HEK293T (cell line): ENCODE data around the gene TEDC1.
"Not testable (repeated sequence)": the region's sequence is repeated elsewhere in the genome, so short reads cannot be mapped to it uniquely, and the experiment has no call there.

ENCODE experiments used
- CTCF ChIA-PET: fragments of 350-600 bp; formaldehyde crosslinking; extraction: SDS; loops from one replicate; lab custom pipeline; 2021; ENCODE audit warnings: antibody characterized with exemption, inconsistent platforms; lab: Yijun Ruan, JAX
- POLR2A ChIA-PET: fragments of 350-600 bp; formaldehyde crosslinking; extraction: SDS; loops from one replicate; lab custom pipeline; 2020; ENCODE audit warnings: antibody characterized with exemption, inconsistent platforms; lab: Yijun Ruan, JAX
- DNase-seq: peaks from one replicate; pipeline ENCODE4 v3.0.0; 2012; ENCODE audit warnings: mixed read lengths; ENCODE audit errors: extremely low spot score
- ARNT ChIP-seq: fragments of 450-650 bp; IDR thresholded peaks from 2 replicates; pipeline ENCODE4 v1.6.1; 2017; ENCODE audit warnings: mild to moderate bottlenecking
- BHLHE40 ChIP-seq: fragments of 450-650 bp; IDR thresholded peaks from 2 replicates; pipeline ENCODE4 v1.6.1; 2016; ENCODE audit warnings: mild to moderate bottlenecking, moderate library complexity, borderline replicate concordance
- CTBP1 ChIP-seq: fragments of 450-650 bp; IDR thresholded peaks from 2 replicates; pipeline ENCODE4 v1.6.1; 2016; ENCODE audit warnings: borderline replicate concordance
- ELF4 ChIP-seq: fragments of 450-650 bp; IDR thresholded peaks from 2 replicates; pipeline ENCODE4 v1.6.1; 2017; ENCODE audit warnings: antibody characterized with exemption
- FOXA1 ChIP-seq: fragments of 450-650 bp; IDR thresholded peaks from 2 replicates; pipeline ENCODE4 v1.6.1; 2016; ENCODE audit warnings: mild to moderate bottlenecking
- FOXK2 ChIP-seq: fragments of 450-650 bp; IDR thresholded peaks from 2 replicates; pipeline ENCODE4 v1.6.1; 2016; ENCODE audit warnings: mild to moderate bottlenecking
- FOXM1 ChIP-seq: fragments of 450-650 bp; IDR thresholded peaks from 2 replicates; pipeline ENCODE4 v1.6.1; 2017; ENCODE audit warnings: mild to moderate bottlenecking, borderline replicate concordance
- HDGF ChIP-seq: fragments of 450-650 bp; IDR thresholded peaks from 2 replicates; pipeline ENCODE4 v1.6.1; 2017; ENCODE audit warnings: antibody characterized with exemption, borderline replicate concordance
- L3MBTL2 ChIP-seq: fragments of 450-650 bp; conservative IDR thresholded peaks from 2 replicates; pipeline ENCODE4 v1.6.1; 2016; ENCODE audit warnings: mild to moderate bottlenecking
- LEF1 ChIP-seq: fragments of 450-650 bp; IDR thresholded peaks from 2 replicates; pipeline ENCODE4 v1.6.1; 2017; ENCODE audit warnings: mild to moderate bottlenecking, borderline replicate concordance
- NFRKB ChIP-seq: fragments of 450-650 bp; IDR thresholded peaks from 2 replicates; pipeline ENCODE4 v1.6.1; 2016; ENCODE audit warnings: mild to moderate bottlenecking, moderate library complexity
- SP1 ChIP-seq: fragments of 450-650 bp; IDR thresholded peaks from 2 replicates; pipeline ENCODE4 v1.6.1; 2017
- SUZ12 ChIP-seq: fragments of 450-650 bp; IDR thresholded peaks from 2 replicates; pipeline ENCODE4 v1.6.1; 2016; ENCODE audit warnings: mild to moderate bottlenecking
- ZNF384 ChIP-seq: fragments of 450-650 bp; IDR thresholded peaks from 2 replicates; pipeline ENCODE4 v1.6.1; 2016

Gene TEDC1

GRCh38 chr14:105536691-105537579, 45.9 kb downstream of the TEDC1 start:
- no peak for DNase-seq
- ChIA-PET POLR2A (interaction anchor here (1.6 kb wide), 1 partner anchor 9 kb away, joined by 7 read pairs; no protein-coding TSS in a partner anchor), CTCF (interaction anchor here (0.6 to 1.5 kb wide), 2 partner anchors 17 to 56 kb away, joined by 3 read pairs; no protein-coding TSS in a partner anchor)
- TF ChIP-seq CTBP1 (no peak), LEF1 (no peak), ARNT (no peak), FOXK2 (no peak), FOXA1 (no peak), FOXM1 (no peak), ZNF384 (no peak)

DNA sequence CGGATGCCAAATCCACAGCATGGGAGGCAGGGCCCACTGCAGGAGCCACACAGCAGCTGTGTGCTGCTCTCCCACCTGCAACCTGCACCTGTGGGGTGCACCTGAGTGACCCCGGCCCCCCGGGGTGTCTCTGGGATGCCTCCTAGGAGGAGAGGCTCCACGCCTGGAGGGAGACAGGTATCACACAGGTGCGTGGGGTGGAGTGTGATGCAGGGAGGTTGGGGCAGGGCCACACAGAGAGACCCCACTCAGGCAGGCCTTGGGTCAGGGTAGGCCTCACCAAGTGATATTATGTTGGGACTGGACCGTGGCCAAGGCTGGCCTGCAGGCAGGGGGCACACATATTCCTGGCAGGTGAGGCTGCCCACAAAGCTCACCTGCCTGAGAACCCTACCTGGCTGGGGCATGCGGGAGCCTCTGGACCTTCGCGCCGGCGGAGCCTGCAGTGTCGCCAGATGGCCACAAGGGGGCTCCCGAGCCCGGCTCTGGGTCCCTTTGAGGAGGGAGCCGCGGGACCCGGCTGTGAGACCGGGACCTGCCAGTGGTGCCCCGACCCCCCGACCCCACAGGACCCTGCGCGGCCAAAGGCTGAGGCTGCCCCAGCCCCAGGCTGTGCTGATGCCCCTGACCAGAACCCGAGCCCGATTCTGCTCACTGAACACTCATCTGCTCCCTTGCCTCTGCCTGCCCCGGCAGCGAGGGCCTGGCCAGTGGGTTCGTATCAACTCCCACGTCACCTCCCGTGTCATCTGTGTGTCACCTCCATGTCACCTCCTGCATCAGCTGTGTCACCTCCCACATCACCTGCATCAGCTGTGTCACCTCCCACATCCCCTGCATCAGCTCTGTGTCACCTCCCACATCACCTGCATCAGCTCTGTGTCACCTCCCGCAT, 46.8 kb downstream of the TEDC1 start:
- ChIA-PET CTCF (interaction anchor here (0.6 to 1.5 kb wide), 2 partner anchors 57 to 75 kb away, joined by 3 to 4 read pairs; no protein-coding TSS in a partner anchor), POLR2A (interaction anchor here (1.6 kb wide), 1 partner anchor 10 kb away, joined by 7 read pairs; no protein-coding TSS in a partner anchor)
- DNase-seq: peak; percentile 88
- TF ChIP-seq HDGF: no peak
- TF ChIP-seq LEF1: no peak
- no peak for TF ChIP-seq SP1
- TF ChIP-seq FOXK2: no peak
- no peak for TF ChIP-seq ARNT
- TF ChIP-seq L3MBTL2: no peak
- TF ChIP-seq SUZ12: no peak

GRCh38 chr14:105538481-105539049, 47.5 kb downstream of the TEDC1 start:
- ChIA-PET CTCF (interaction anchor here (0.6 kb wide), 1 partner anchor 74 kb away, joined by 4 read pairs; no protein-coding TSS in a partner anchor), POLR2A (no interaction called here)
- TF ChIP-seq HDGF: no peak
- TF ChIP-seq ELF4: no peak
- no peak for DNase-seq

DNA sequence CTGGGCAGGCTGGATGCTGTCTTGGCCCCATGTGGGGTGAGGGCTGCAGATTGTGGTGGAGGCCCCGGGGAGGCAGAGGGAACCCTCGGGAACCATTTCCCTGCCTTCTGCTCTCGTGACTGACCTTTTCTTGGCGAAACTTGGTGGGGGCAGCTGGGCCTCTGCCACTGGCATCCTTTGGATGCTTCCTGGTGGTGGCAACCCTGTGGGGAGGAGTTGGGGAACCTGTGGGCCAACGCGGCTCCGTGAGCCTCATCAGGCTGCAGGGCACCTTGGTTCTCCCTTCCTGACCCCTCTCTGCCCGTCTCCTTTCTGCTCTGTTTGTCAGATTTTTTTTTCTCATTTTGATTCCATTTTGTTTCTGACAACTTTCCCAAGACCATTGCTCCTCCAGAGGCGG, 49.8 kb downstream of the TEDC1 start:
- CTCF ChIA-PET: interaction anchor here (0.7 kb wide), 1 partner anchor 60 kb away, joined by 3 read pairs; no protein-coding TSS in a partner anchor
- TF ChIP-seq ELF4: no peak
- POLR2A ChIA-PET: no interaction called here
- no peak for DNase-seq

DNA sequence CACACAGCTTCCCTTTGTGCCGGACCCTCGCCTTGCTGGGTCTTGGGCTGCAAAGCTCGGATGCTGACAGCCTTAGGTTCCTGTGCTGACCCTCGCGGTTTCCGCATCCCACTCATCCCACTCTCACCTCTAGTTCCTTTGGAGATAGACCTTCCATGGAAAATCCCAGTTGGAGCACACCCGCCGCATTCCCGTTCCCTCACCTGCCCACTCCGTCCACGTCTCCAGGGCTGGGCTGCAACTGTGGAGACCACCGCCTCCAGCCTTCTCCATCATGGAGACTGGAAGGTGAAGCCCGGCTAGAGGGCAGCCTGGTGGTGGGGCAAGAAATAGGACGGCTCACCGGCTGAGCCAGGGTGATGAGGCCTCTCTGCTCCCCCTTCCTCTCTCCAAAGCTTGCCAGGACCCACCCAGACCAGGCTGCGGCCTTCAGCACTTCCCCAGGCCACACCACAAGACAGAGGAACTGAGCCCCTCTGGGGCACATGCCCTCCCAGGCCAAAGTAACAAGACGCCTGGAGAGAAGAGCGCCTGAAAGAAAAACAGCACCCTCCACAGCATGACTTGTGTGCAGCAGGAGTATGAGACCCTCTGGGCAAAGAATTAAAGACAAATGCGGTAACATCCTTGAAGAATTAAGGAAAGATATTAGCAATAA, 50.3 kb downstream of the TEDC1 start:
- POLR2A ChIA-PET: no interaction called here
- TF ChIP-seq FOXK2 (no peak), ARNT (no peak), LEF1 (no peak), FOXA1 (no peak), BHLHE40 (no peak), ZNF384 (no peak), L3MBTL2 (no peak), NFRKB (no peak)
- CTCF ChIA-PET: no interaction called here
- no peak for DNase-seq

DNA sequence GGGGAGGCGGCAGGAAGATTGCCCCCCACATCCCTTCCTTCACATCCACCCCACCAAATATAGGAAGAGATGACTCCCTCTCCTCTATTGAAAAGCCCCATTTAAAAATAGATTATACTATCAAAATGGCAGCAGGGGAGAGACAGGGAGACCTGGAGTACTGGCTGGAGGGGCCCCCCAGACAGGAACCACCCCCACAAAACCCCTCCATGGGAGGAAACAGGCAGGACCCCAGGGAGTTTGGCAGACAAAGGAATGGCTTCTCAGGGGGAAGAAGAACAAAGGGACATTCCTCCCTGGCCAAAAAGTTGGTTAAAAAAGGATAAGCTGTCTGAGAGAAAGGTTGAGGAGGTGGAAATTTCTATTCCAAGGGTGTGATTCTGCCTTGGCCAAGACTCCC, 54.6 kb downstream of the TEDC1 start:
- POLR2A ChIA-PET, CTCF ChIA-PET, DNase-seq: not testable (repeated sequence)

DNA sequence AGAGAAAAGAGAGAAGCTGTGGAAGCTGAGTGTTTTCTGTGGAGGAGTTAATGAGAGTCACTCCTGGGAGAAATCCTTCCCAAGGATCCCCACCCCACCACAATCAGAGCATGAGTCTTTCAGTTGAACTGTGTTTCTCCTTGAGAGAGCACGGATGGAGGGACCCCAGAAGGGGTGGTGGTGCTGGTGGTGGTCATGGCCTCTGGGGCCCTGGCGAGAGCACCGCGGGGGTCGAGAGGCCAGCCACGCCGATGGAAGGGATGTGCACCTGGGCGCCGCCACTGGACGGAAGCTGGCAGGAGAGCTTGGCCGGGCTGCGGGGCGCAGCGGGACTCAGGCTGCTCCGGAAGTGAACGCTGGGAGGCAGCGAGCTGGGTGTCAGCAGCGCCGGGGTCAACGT, 55.4 kb downstream of the TEDC1 start:
- CTCF ChIA-PET, DNase-seq, POLR2A ChIA-PET: not testable (repeated sequence)

DNA sequence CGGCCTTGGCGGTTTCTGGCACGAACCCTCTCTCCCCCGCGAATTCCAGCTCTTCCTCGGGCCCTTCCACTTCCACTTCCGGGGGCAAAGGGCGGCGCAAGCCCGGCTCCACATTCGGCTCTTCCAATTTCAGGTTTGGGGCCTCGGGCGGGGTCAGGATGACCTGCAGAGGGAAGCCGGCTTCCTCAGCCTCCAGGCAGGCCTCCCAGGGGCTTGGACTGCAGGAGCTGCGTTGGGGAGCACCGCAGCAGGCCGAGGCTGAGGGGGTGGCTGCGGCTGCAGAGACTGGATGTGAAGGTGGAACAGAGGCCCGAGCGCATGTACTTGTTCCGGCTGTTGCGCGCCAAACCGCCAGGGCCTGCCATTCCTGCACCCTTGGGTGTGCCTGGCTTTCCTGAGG, 56.0 kb downstream of the TEDC1 start:
- POLR2A ChIA-PET, DNase-seq, CTCF ChIA-PET: not testable (repeated sequence)

- CTCF ChIA-PET: no interaction called here
Observed at GRCh38 chr14:105547741-105548169, 56.7 kb downstream of the TEDC1 start.

More at GRCh38 chr14:105547741-105548169, 56.7 kb downstream of the TEDC1 start:
- no peak for DNase-seq
- TF ChIP-seq FOXM1 (no peak), ZNF384 (no peak), LEF1 (no peak), ARNT (no peak)
- POLR2A ChIA-PET: no interaction called here
